H1 (cell line): Measurements from ENCODE around the gene ECT2L. TPM values are rescaled to one million over a fixed set of nuclear protein-coding genes. Genes with fewer than 3 reads are reported as not detected.

Source experiments
- CTCF ChIA-PET: fragments of 300-600 bp; sonication (Branson Sonifier 250); formaldehyde crosslinking; loops from one replicate; lab custom pipeline; 2021; ENCODE audit not compliant: partially characterized antibody; lab: Charles Lee
- POLR2A ChIA-PET: fragments of 300-600 bp; sonication (Branson Sonifier 250); formaldehyde crosslinking; loops from one replicate; lab custom pipeline; 2021; ENCODE audit warnings: inconsistent platforms; ENCODE audit not compliant: partially characterized antibody; lab: Charles Lee
- DNase-seq, 2 experiments: peaks; one replicate each; pipeline versions ENCODE4 v3.0.0 to v3.0.0-alpha.2; 2010 to 2022; ENCODE audit warnings: low spot score in 2 of 2, low read depth in 1 of 2, mixed read lengths in 1 of 2
- FAIRE-seq: peaks from 2 replicates; lab custom pipeline; 2011; peaks lifted over from hg19 to GRCh38; lab: Jason Lieb, UNC
- H2AFZ ChIP-seq: 2 replicates; pipeline ENCODE4 v1.8.1; 2012; ENCODE audit warnings: low read length, inconsistent platforms
- H2AK5ac ChIP-seq: 2 replicates; pipeline ENCODE4 v1.6.1; 2013; ENCODE audit warnings: low read depth, low read length
- H2BK120ac ChIP-seq: replicated peaks from 2 replicates; pipeline ENCODE3; 2013; ENCODE audit warnings: low read depth, low read length, inconsistent platforms
- H2BK12ac ChIP-seq: 2 replicates; pipeline ENCODE4 v1.6.1; 2013; ENCODE audit warnings: low read depth, low read length
- H2BK15ac ChIP-seq: 2 replicates; pipeline ENCODE4 v1.6.1; 2013; ENCODE audit warnings: low read length
- H2BK20ac ChIP-seq: 2 replicates; pipeline ENCODE4 v1.6.1; 2013; ENCODE audit warnings: low read length
- H2BK5ac ChIP-seq: 2 replicates; pipeline ENCODE4 v1.6.1; 2013; ENCODE audit warnings: low read depth, low read length
- H3K14ac ChIP-seq: 2 replicates; pipeline ENCODE4 v1.6.1; 2013; ENCODE audit warnings: inconsistent platforms; ENCODE audit not compliant: insufficient read length
- H3K18ac ChIP-seq: 2 replicates; pipeline ENCODE4 v1.6.1; 2013; ENCODE audit warnings: low read length; ENCODE audit errors: extremely low read depth
- H3K23ac ChIP-seq: 2 replicates; pipeline ENCODE4 v1.6.1; 2013; ENCODE audit warnings: inconsistent platforms; ENCODE audit not compliant: insufficient read length
- H3K23me2 ChIP-seq: 2 replicates; pipeline ENCODE4 v1.6.1; 2013; ENCODE audit warnings: low read depth, low read length
- H3K27ac ChIP-seq: 2 replicates; pipeline ENCODE4 v1.6.1; 2011; ENCODE audit warnings: low read depth, low read length, inconsistent platforms
- H3K27me3 ChIP-seq, 4 experiments: replicated peaks in 1 of 4; 1 replicate in 1 of 4; 2 replicates in 3 of 4; pipeline versions ENCODE4 v1.6.1 to v1.8.1; 2011 to 2013; ENCODE audit warnings: low read length in 3 of 4, mild to moderate bottlenecking in 3 of 4, inconsistent platforms in 2 of 4, mixed read lengths in 2 of 4, moderate library complexity in 1 of 4; ENCODE audit not compliant: control insufficient read depth in 3 of 4, insufficient read depth in 3 of 4; ENCODE audit errors: extremely low read depth in 1 of 4
- H3K36me3 ChIP-seq, 4 experiments: 2 replicates each; pipeline versions ENCODE4 v1.6.1 to v1.8.1; 2011 to 2013; ENCODE audit warnings: mild to moderate bottlenecking in 4 of 4, low read length in 3 of 4, moderate library complexity in 2 of 4, control low read depth in 1 of 4, inconsistent platforms in 1 of 4; ENCODE audit not compliant: insufficient read depth in 4 of 4, control insufficient read depth in 2 of 4
- H3K4ac ChIP-seq: replicated peaks from 2 replicates; pipeline ENCODE3; 2013; ENCODE audit warnings: low read length, low read depth, mixed read lengths, inconsistent platforms; ENCODE audit not compliant: insufficient read length
- H3K4me1 ChIP-seq, 4 experiments: replicated peaks in 1 of 4; 1 replicate in 1 of 4; 2 replicates in 3 of 4; pipeline versions ENCODE4 v1.6.1 to v1.8.1; 2011 to 2013; ENCODE audit warnings: low read length in 3 of 4, inconsistent platforms in 2 of 4, mixed read lengths in 1 of 4; ENCODE audit not compliant: insufficient read depth in 4 of 4, control insufficient read depth in 3 of 4
- H3K4me2 ChIP-seq, 2 experiments: 2 replicates each; pipeline versions ENCODE4 v1.6.1 to v1.8.1; 2011 to 2013; ENCODE audit warnings: low read depth in 2 of 2, low read length in 2 of 2, control low read depth in 1 of 2, inconsistent platforms in 1 of 2, mild to moderate bottlenecking in 1 of 2; ENCODE audit not compliant: insufficient read depth in 1 of 2
- H3K4me3 ChIP-seq, 4 experiments: fragments of 200-600, 300-600 bp in 1 of 4; sonication (generic), shearing (Covaris generic), sonication (Bioruptor Twin) in 1 of 4; 2 replicates each; pipeline versions ENCODE4 v1.5.1 to v1.8.1; 2011 to 2016; ENCODE audit warnings: low read length in 4 of 4, low read depth in 3 of 4, control low read depth in 2 of 4, inconsistent platforms in 2 of 4, mild to moderate bottlenecking in 2 of 4, mixed read lengths in 1 of 4, moderate library complexity in 1 of 4; ENCODE audit not compliant: insufficient read depth in 2 of 4; ENCODE audit errors: extremely low read depth in 1 of 4
- H3K56ac ChIP-seq: replicated peaks from 2 replicates; pipeline ENCODE3; 2013; ENCODE audit warnings: low read depth, mild to moderate bottlenecking, mixed read lengths, low read length, inconsistent platforms; ENCODE audit not compliant: insufficient read length
- H3K79me1 ChIP-seq: 2 replicates; pipeline ENCODE4 v1.6.1; 2013; ENCODE audit warnings: low read depth, low read length, control low read depth
- H3K79me2 ChIP-seq, 2 experiments: 2 replicates each; pipeline versions ENCODE4 v1.6.1 to v1.8.1; 2012 to 2013; ENCODE audit warnings: low read length in 2 of 2, mild to moderate bottlenecking in 2 of 2, inconsistent platforms in 1 of 2; ENCODE audit not compliant: insufficient read depth in 2 of 2, control insufficient read depth in 1 of 2
- H3K9ac ChIP-seq, 4 experiments: replicated peaks in 1 of 4; 1 replicate in 1 of 4; 2 replicates in 3 of 4; pipeline versions ENCODE4 v1.6.1 to v1.8.1; 2011 to 2013; ENCODE audit warnings: low read depth in 3 of 4, low read length in 3 of 4, control low read depth in 2 of 4, mild to moderate bottlenecking in 2 of 4, moderate library complexity in 2 of 4, inconsistent platforms in 1 of 4; ENCODE audit errors: extremely low read depth in 1 of 4
- H3K9me3 ChIP-seq, 2 experiments: 2 replicates each; pipeline versions ENCODE4 v1.6.1 to v1.8.1; 2012 to 2013; ENCODE audit warnings: mild to moderate bottlenecking in 2 of 2, moderate library complexity in 2 of 2, control low read depth in 1 of 2, inconsistent platforms in 1 of 2, low read depth in 1 of 2, low read length in 1 of 2, mixed read lengths in 1 of 2; ENCODE audit not compliant: insufficient read depth in 2 of 2
- H4K20me1 ChIP-seq, 2 experiments: replicated peaks in 1 of 2; 2 replicates each; pipeline versions ENCODE3 to v1.8.1; 2011 to 2013; ENCODE audit warnings: inconsistent platforms in 2 of 2, low read length in 2 of 2, mild to moderate bottlenecking in 1 of 2; ENCODE audit not compliant: insufficient read depth in 2 of 2, control insufficient read depth in 1 of 2
- H4K5ac ChIP-seq: 2 replicates; pipeline ENCODE4 v1.6.1; 2013; ENCODE audit warnings: low read length, low read depth, mixed read lengths, inconsistent platforms; ENCODE audit not compliant: insufficient read length
- H4K8ac ChIP-seq: 2 replicates; pipeline ENCODE4 v1.8.0; 2013; ENCODE audit warnings: mild to moderate bottlenecking, moderate library complexity, low read length, inconsistent platforms; ENCODE audit not compliant: insufficient read depth; ENCODE audit errors: extremely low read depth
- H4K91ac ChIP-seq: replicated peaks from 2 replicates; pipeline ENCODE3; 2013; ENCODE audit warnings: low read length, mixed read lengths, inconsistent platforms; ENCODE audit not compliant: insufficient read length
- ASH2L ChIP-seq: fragments of 200-600, 300-600 bp; sonication (generic); IDR thresholded peaks from one replicate; pipeline ENCODE4 v1.7.1; 2017; ENCODE audit warnings: low read length
- CHD2 ChIP-seq: IDR thresholded peaks from 2 replicates; pipeline ENCODE4 v1.6.1; 2012; ENCODE audit warnings: low read length, improper control_type of control experiment
- EZH2 ChIP-seq: fragments of 200-600 bp; sonication (generic); IDR thresholded peaks from 2 replicates; pipeline ENCODE4 v1.7.1; 2012; ENCODE audit warnings: low read depth, mild to moderate bottlenecking, moderate library complexity, low read length, inconsistent platforms; ENCODE audit not compliant: severe bottlenecking
- WGBS, 2 experiments: shearing (Covaris generic) in 1 of 2; methylation state at CpG; one replicate each; pipeline versions ENCODE4 v1.1.6 to v1.1.7; 2013 to 2015; ENCODE audit warnings: low lambda C conversion rate in 2 of 2, mixed read lengths in 2 of 2, inconsistent platforms in 1 of 2, low coverage in 1 of 2, missing lambda C conversion rate in 1 of 2; ENCODE audit not compliant: insufficient replicate concordance in 2 of 2, insufficient coverage in 1 of 2, insufficient read length in 1 of 2; ENCODE audit errors: extremely low coverage in 1 of 2, missing lambda C conversion rate in 1 of 2; 5-methylcytosine and 5-hydroxymethylcytosine counted together
- polyA plus RNA-seq, 7 experiments: library from polyadenylated mRNA; depleted of rRNA in 3 of 7; stranded (reverse) in 5 of 7; unstranded in 2 of 7; fragments of >200 nt in 5 of 7; fragments of 200-250 nt in 2 of 7; gene quantifications; 1 replicate in 5 of 7; 2 replicates in 1 of 7; 4 replicates in 1 of 7; pipeline versions ENCODE4 v1.2.1 to v1.2.3, GENCODE V29; 2011 to 2013; ENCODE audit warnings: missing spikeins in 2 of 7, mixed read lengths in 2 of 7
- total RNA-seq: library from RNA; stranded (reverse); fragmentation: NEBNext Ultra II Directional; extraction: Animal tissue kit (Norgen Biotek cat#: 25700); gene quantifications from 2 replicates; pipeline ENCODE4 v1.2.1, GENCODE V29; 2021

Gene ECT2L
- total and polyA plus RNA-seq, 2 of the 8 experiments (the other 6 are each of a cell fraction or from before 2014, with no cell fraction given): not detected

GRCh38 chr6:138862456-138862855 is 66.6 kb downstream of the ECT2L start:
- Histone ChIP-seq H4K91ac (no peak overlapping the region), H4K20me1 (no peaks in the 10 kb centered on the region), H3K14ac (no peak overlapping the region), H2BK12ac (no peak overlapping the region), H2AFZ (no peak overlapping the region), H2AK5ac (no peak overlapping the region), H3K4ac (no peak overlapping the region), H3K4me1 (no peaks in the 10 kb centered on the region), H3K23ac (no peak overlapping the region), H3K18ac (no peak overlapping the region)
- 80% methylated on average over 8 of the region's 8 CpGs; no CpG with 5 or more reads in 1 of the 2 experiments for WGBS, 2 experiments
- TF ChIP-seq ASH2L (no peak), EZH2 (no peak), CHD2 (no peak)
- TF ChIP-seq, all 59 proteins: peak for 0
- ChIA-PET CTCF (no interaction called here), POLR2A (no interaction called here)
- Histone ChIP-seq H2BK120ac (no peak overlapping the region), H4K8ac (no peak overlapping the region), H3K9ac (no peak overlapping the region), H2BK15ac (no peak overlapping the region), H3K4me2 (no peak overlapping the region), H3K36me3 (no peaks in the 10 kb centered on the region), H3K79me1 (no peaks in the 10 kb centered on the region), H4K5ac (no peak overlapping the region), H2BK20ac (no peak overlapping the region), H3K56ac (no peak overlapping the region), H3K79me2 (no peaks in the 10 kb centered on the region), H3K27me3 (no peaks in the 10 kb centered on the region), H3K9me3 (no peaks in the 10 kb centered on the region), H3K4me3 (no peak overlapping the region), H3K23me2 (no peaks in the 10 kb centered on the region), H2BK5ac (no peak overlapping the region), H3K27ac (no peak overlapping the region)
- no peak for FAIRE-seq
- DNase-seq: no peak
